Kidney tubule cell (primary cell): ENCODE measurements around the gene RAB3C.

Source experiments
- DNase-seq: peaks from one replicate; pipeline ENCODE4 v3.0.0-alpha.2; 2018; ENCODE audit warnings: low spot score

The RAB3C gene

GRCh38 chr5:58827463-58827862 is 244.6 kb downstream of the RAB3C start:
- no peak for DNase-seq

GRCh38 chr5:58828258-58828657 is 245.4 kb downstream of the RAB3C start:
- no peak for DNase-seq

GRCh38 chr5:58834242-58835225 is 251.7 kb downstream of the RAB3C start:
- no peak for DNase-seq

GRCh38 chr5:58836351-58836750 is 253.5 kb downstream of the RAB3C start:
- no peak for DNase-seq

- no peak for DNase-seq
These were observed 255.9 kb downstream of the RAB3C start for GRCh38 chr5:58838729-58839128.

- no peak for DNase-seq
These were observed 260.0 kb downstream of the RAB3C start for GRCh38 chr5:58842852-58843251.

- DNase-seq: no peak
These were observed 261.5 kb downstream of the RAB3C start for GRCh38 chr5:58844395-58844794.

- DNase-seq: no peak
These were observed 264.2 kb downstream of the RAB3C start for GRCh38 chr5:58847041-58847440.

- DNase-seq: no peak
These were observed 266.3 kb downstream of the RAB3C start for GRCh38 chr5:58849223-58849622.

- peak; percentile 50 for DNase-seq
These were observed 267.2 kb downstream of the RAB3C start for GRCh38 chr5:58849921-58850667.

GRCh38 chr5:58851153-58851552 is 268.3 kb downstream of the RAB3C start:
- DNase-seq: no peak

- DNase-seq: no peak
These were observed 268.7 kb downstream of the RAB3C start for GRCh38 chr5:58851571-58851970.

- DNase-seq: no peak
These were observed 269.7 kb downstream of the RAB3C start for GRCh38 chr5:58852566-58852965.

- no peak for DNase-seq
These were observed 271.6 kb downstream of the RAB3C start for GRCh38 chr5:58854441-58854840.

GRCh38 chr5:58855851-58856739 is 273.2 kb downstream of the RAB3C start:
- DNase-seq: no peak

GRCh38 chr5:58857609-58858008 is 274.7 kb downstream of the RAB3C start:
- DNase-seq: no peak

GRCh38 chr5:58860680-58861079 is 277.8 kb downstream of the RAB3C start:
- no peak for DNase-seq

GRCh38 chr5:58868931-58869330 is 286.1 kb downstream of the RAB3C start:
- DNase-seq: no peak

GRCh38 chr5:58871648-58872242 is 288.9 kb downstream of the RAB3C start:
- peak; percentile 47 for DNase-seq

GRCh38 chr5:58872670-58873273 is 289.9 kb downstream of the RAB3C start:
- DNase-seq: no peak

GRCh38 chr5:58875599-58875998 is 292.7 kb downstream of the RAB3C start:
- no peak for DNase-seq
